ENCODE data around the gene MINK1.

DNA sequence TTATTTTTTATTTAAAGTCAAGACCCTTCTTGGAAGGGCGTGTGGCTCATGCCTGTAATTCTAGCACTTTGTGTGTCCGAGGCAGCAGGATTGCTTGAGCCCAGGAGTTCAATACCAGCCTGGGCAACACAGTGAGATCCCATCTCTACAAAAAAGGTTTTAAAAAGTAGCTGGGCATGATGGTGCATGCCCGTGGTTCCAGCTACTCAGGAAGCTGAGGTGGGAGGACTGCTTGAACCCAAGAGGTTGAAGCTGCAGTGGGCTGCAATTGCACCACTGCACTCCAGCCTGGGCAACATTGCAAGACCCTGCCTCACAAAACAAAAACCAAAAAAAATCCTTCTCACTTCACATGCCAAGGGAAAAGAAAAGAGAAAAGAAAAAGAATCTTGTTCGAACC lies 29.6 kb downstream of the MINK1 start:
- TF ChIP-seq, protein P1, sequence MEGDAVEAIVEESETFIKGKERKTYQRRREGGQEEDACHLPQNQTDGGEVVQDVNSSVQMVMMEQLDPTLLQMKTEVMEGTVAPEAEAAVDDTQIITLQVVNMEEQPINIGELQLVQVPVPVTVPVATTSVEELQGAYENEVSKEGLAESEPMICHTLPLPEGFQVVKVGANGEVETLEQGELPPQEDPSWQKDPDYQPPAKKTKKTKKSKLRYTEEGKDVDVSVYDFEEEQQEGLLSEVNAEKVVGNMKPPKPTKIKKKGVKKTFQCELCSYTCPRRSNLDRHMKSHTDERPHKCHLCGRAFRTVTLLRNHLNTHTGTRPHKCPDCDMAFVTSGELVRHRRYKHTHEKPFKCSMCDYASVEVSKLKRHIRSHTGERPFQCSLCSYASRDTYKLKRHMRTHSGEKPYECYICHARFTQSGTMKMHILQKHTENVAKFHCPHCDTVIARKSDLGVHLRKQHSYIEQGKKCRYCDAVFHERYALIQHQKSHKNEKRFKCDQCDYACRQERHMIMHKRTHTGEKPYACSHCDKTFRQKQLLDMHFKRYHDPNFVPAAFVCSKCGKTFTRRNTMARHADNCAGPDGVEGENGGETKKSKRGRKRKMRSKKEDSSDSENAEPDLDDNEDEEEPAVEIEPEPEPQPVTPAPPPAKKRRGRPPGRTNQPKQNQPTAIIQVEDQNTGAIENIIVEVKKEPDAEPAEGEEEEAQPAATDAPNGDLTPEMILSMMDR (conservative IDR thresholded peaks at IDR 0.05 in 1 of 2, IDR thresholded peaks at IDR 0.05 in 1 of 2; ENCODE audit: extremely low read depth in 1 of 2, insufficient read depth in 1 of 2, low read depth in 1 of 2, low read length in 2 of 2) = no peak
- no peak for TF ChIP-seq EZH2 (IDR thresholded peaks at IDR 0.05; ENCODE audit: borderline replicate concordance, low read length)

All from mammary epithelial cell (primary cell).